Activated effector memory CD4-positive, alpha-beta T cell treated with anti-CD3 and anti-CD28 coated beads, Interleukin-2, amount 50 U/mL, for 16 hours (primary cell): ENCODE results near the gene GRB10.

Experiments used
- DNase-seq: peaks from one replicate; pipeline ENCODE4 v3.0.0-alpha.2; 2020

The GRB10 gene

GRCh38 chr7:50651271-50651989 is 131.3 kb downstream of the GRB10 start:
- DNase-seq, result no peak

- peak; percentile 45 for DNase-seq
These were observed 132.5 kb downstream of the GRB10 start for GRCh38 chr7:50650057-50650664.

- DNase-seq, result peak; percentile 50
These were observed 133.3 kb downstream of the GRB10 start for GRCh38 chr7:50649259-50649885.

GRCh38 chr7:50648570-50649169 is 134.0 kb downstream of the GRB10 start:
- DNase-seq, result no peak

GRCh38 chr7:50648076-50648475 is 134.6 kb downstream of the GRB10 start:
- no peak for DNase-seq

- no peak for DNase-seq
These were observed 135.3 kb downstream of the GRB10 start for GRCh38 chr7:50647286-50647980.

GRCh38 chr7:50646069-50646468 is 136.6 kb downstream of the GRB10 start:
- DNase-seq, result no peak

GRCh38 chr7:50645186-50645585 is 137.5 kb downstream of the GRB10 start:
- no peak for DNase-seq

- DNase-seq, result no peak
These were observed 138.1 kb downstream of the GRB10 start for GRCh38 chr7:50644586-50644985.

- DNase-seq, result no peak
These were observed 138.6 kb downstream of the GRB10 start for GRCh38 chr7:50644114-50644513.

- no peak for DNase-seq
These were observed 141.0 kb downstream of the GRB10 start for GRCh38 chr7:50641442-50642405.

- DNase-seq, result no peak
These were observed 141.9 kb downstream of the GRB10 start for GRCh38 chr7:50640779-50641178.

GRCh38 chr7:50640256-50640655 is 142.4 kb downstream of the GRB10 start:
- no peak for DNase-seq

GRCh38 chr7:50637725-50638643 is 144.7 kb downstream of the GRB10 start:
- no peak for DNase-seq

- DNase-seq, result no peak
These were observed 148.3 kb downstream of the GRB10 start for GRCh38 chr7:50634378-50634777.

- no peak for DNase-seq
These were observed 149.3 kb downstream of the GRB10 start for GRCh38 chr7:50633414-50633710.

- DNase-seq, result peak; percentile 84
These were observed 149.9 kb downstream of the GRB10 start for GRCh38 chr7:50632561-50633413.

- DNase-seq, result no peak
These were observed 151.1 kb downstream of the GRB10 start for GRCh38 chr7:50631639-50632038.

- no peak for DNase-seq
These were observed 151.6 kb downstream of the GRB10 start for GRCh38 chr7:50631100-50631499.
